Upper lobe of right lung (tissue), 1 donor: ENCODE data around the gene GLT8D2. TPM values are rescaled to one million over a fixed set of nuclear protein-coding genes. Genes with fewer than 3 reads are reported as not detected.

Experiments
- ATAC-seq: fragments of 200-7000 bp; cut with Tn5 transposase; one replicate; pipeline ENCODE4 v1.9.1; 2020; ENCODE audit warnings: mild to moderate bottlenecking, moderate library complexity
- DNase-seq: peaks from one replicate; pipeline ENCODE4 v3.0.0-alpha.2; 2020
- H3K27ac ChIP-seq: fragments of 200-600 bp; one replicate; pipeline ENCODE4 v1.8.0; 2022
- H3K27me3 ChIP-seq: fragments of 200-600 bp; one replicate; pipeline ENCODE4 v1.8.0; 2022; ENCODE audit warnings: mild to moderate bottlenecking
- H3K36me3 ChIP-seq: fragments of 200-600 bp; one replicate; pipeline ENCODE4 v1.8.0; 2022
- H3K4me1 ChIP-seq: fragments of 200-600 bp; one replicate; pipeline ENCODE4 v1.8.0; 2022
- H3K4me3 ChIP-seq: fragments of 200-600 bp; one replicate; pipeline ENCODE4 v1.8.0; 2022; ENCODE audit warnings: mild to moderate bottlenecking
- H3K9me3 ChIP-seq: fragments of 200-600 bp; one replicate; pipeline ENCODE4 v1.8.0; 2022
- intact Hi-C: fragments of 100-400 bp; cut with DNase I; formaldehyde crosslinking; loops from one replicate; pipeline ENCODE4 v1.11.0; 2022
- total RNA-seq: library from RNA; stranded (reverse); fragmentation: NEBNext Ultra II Directional; extraction: Animal tissue kit (Norgen Biotek cat#: 25700); gene quantifications from one replicate; pipeline ENCODE4 v1.2.1, GENCODE V29; 2021
- TF ChIP-seq, protein P1 (sequence below): fragments of 200-600 bp; IDR thresholded peaks from one replicate; pipeline ENCODE4 v1.8.0; 2022; ENCODE audit warnings: antibody characterized with exemption
- donor health status: DM: no; HTN: yes; CAD: no; lungs with severe emphysema.

GLT8D2 gene
- total RNA-seq, 1 donor from 2014 or later = 9.1 TPM

DNA sequence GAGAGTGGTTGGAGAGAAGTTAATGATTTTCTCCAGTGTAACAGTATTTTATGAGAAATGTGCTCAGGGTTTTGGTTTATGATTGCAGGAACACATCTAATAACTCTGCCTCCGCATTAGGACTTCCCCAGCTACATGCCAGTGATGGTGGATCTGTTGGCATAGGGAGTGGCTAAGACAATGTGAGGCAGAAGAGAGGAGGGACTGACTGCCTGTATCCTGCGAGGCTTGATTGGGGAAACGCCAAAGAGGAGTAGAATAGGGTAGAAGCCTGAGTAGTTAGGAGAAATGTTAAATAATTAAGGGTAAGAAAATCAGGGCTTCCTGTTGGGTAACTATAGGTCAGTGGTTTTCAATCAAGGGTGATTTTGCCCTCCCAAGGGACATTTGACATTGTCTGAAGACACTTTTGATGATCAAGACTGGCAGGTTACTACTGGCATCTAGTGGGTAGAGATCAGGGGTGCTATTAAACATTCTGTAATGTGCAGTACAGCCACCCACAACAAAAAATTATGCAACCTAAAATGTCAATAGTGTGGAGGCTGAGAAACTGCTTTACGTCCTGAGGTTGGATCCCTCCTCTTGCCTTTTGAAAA is 71.5 kb downstream of the GLT8D2 start:
- H3K9me3 ChIP-seq = no peaks in the 10 kb centered on the region
- peaks cover under 1% of the 10 kb centered on the region for H3K4me1 ChIP-seq
- TF ChIP-seq, protein P1, sequence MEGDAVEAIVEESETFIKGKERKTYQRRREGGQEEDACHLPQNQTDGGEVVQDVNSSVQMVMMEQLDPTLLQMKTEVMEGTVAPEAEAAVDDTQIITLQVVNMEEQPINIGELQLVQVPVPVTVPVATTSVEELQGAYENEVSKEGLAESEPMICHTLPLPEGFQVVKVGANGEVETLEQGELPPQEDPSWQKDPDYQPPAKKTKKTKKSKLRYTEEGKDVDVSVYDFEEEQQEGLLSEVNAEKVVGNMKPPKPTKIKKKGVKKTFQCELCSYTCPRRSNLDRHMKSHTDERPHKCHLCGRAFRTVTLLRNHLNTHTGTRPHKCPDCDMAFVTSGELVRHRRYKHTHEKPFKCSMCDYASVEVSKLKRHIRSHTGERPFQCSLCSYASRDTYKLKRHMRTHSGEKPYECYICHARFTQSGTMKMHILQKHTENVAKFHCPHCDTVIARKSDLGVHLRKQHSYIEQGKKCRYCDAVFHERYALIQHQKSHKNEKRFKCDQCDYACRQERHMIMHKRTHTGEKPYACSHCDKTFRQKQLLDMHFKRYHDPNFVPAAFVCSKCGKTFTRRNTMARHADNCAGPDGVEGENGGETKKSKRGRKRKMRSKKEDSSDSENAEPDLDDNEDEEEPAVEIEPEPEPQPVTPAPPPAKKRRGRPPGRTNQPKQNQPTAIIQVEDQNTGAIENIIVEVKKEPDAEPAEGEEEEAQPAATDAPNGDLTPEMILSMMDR = no peak
- H3K36me3 ChIP-seq = peaks cover 67% of the 10 kb centered on the region
- DNase-seq (no peak), ATAC-seq (no peak)
- no peak overlapping the region for H3K27ac ChIP-seq
- H3K27me3 ChIP-seq = no peaks in the 10 kb centered on the region
- intact Hi-C loops = no loop called here
- H3K4me3 ChIP-seq = no peak overlapping the region

DNA sequence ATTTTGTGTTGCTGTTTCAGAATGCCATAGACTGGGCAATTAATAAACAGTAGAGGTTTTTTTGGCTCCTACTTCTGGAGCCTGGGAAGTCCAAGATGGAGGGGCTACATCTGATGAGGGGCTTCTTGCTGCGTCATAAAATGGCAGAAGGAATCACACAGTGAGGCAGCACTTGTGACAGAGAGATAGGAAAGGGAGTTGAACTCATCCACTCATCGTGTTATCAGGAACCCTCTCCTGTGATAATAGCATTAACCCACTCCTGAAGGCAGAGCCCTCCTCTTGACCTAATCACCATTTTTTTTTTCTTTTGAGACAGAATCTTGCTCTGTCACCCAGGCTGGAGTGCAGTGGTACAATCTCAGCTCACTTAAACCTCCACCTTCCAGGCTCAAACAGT is 74.6 kb downstream of the GLT8D2 start:
- DNase-seq (no peak), ATAC-seq (no peak)
- Histone ChIP-seq H3K4me1 (peaks cover 3% of the 10 kb centered on the region), H3K9me3 (no peaks in the 10 kb centered on the region), H3K4me3 (no peak overlapping the region), H3K27me3 (no peaks in the 10 kb centered on the region), H3K36me3 (peaks cover 43% of the 10 kb centered on the region), H3K27ac (no peak overlapping the region)
- intact Hi-C loops = no loop called here
- TF ChIP-seq, protein P1 = no peak

DNA sequence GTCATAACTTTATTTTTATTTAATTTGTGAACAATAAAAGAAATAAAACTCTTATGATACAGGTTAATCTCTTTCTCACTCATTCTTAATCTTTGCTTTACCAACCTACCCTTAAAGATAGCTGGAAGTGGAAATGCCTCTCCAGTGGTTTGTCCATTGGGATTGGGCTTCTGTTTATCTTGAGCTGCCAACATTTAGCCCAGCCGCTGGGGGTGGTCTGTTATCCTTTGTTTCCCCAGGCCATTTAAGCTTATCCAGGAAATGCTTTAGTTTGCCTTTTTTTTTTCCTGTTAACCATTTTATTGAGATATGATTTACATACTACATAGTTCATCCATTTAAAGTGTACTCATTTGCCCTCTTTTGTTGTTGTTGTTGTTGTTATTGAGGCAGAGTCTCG is 76.1 kb downstream of the GLT8D2 start:
- intact Hi-C loops = no loop called here
- H3K4me3 ChIP-seq = no peak overlapping the region
- TF ChIP-seq, protein P1 = no peak
- no peaks in the 10 kb centered on the region for H3K9me3 ChIP-seq
- no peaks in the 10 kb centered on the region for H3K27me3 ChIP-seq
- ATAC-seq = no peak
- no peak overlapping the region for H3K27ac ChIP-seq
- peaks cover 9% of the 10 kb centered on the region for H3K4me1 ChIP-seq
- H3K36me3 ChIP-seq = peaks cover 29% of the 10 kb centered on the region
- no peak for DNase-seq

DNA sequence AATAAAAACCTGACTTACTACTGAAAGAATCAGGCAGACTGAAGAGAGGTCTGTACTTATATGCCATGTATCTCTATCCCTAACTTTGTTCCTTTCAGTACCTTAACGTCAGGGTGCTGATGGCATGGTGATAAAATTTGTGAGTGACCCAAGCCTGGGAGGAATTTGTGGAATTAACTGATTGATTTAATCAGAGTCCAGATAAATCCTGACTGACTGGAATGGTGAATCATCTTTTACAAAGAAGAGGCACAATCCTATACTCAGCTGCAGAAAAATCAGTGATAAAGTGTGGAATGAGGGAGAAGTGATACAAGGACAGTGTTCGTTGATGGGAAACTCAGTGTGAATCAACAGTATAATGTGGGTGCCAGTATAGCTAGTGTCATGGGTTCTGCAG is 80.6 kb downstream of the GLT8D2 start:
- intact Hi-C loops = no loop called here
- no peak for ATAC-seq
- TF ChIP-seq, protein P1 = no peak
- Histone ChIP-seq H3K27ac (no peak overlapping the region), H3K4me3 (no peak overlapping the region), H3K27me3 (no peaks in the 10 kb centered on the region), H3K36me3 (peaks cover 7% of the 10 kb centered on the region), H3K9me3 (no peaks in the 10 kb centered on the region), H3K4me1 (peaks cover 25% of the 10 kb centered on the region)
- DNase-seq = no peak

DNA sequence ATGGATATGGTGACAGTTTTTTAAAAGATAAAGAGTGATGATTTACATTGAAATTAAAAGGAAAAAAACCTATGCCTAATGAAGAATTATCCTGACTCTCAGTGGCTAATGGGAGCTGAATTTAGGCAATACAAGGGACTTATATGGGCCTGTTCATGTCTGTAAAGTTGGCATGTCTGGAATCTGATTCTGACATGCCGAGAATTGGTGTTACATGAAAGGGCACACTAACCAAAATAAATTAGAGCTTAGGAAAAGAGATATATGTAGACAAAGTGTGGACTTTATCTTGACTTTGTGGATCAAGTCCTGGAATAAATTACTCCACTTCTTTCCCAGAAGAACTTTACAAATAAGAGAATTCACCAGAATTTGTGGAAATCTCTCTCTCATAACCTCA is 83.3 kb downstream of the GLT8D2 start:
- Histone ChIP-seq H3K27ac (peak overlapping the region; percentile 96), H3K4me3 (peak overlapping the region; percentile 93), H3K27me3 (no peaks in the 10 kb centered on the region), H3K36me3 (no peaks in the 10 kb centered on the region), H3K4me1 (peaks cover 26% of the 10 kb centered on the region), H3K9me3 (no peaks in the 10 kb centered on the region)
- DNase-seq (no peak), ATAC-seq (no peak)
- TF ChIP-seq, protein P1 = no peak
- intact Hi-C loops = no loop called here
